Measurements from ENCODE around the gene MCF2L. TPM values are rescaled to one million over a fixed set of nuclear protein-coding genes. Genes with fewer than 3 reads are reported as not detected.

Gene MCF2L
- total RNA-seq, 1 donor = 8.0 TPM

GRCh38 chr13:112979406-112979902 lies 10.4 kb downstream of the MCF2L start:
- no peak for TF ChIP-seq CTCF (IDR thresholded peaks at IDR 0.05; ENCODE audit: insufficient read depth, low read length)
- H3K4me3 ChIP-seq (ENCODE audit: low read depth, low read length) = no peak overlapping the region
- DNase-seq (ENCODE audit: low read depth) = no peak

GRCh38 chr13:112980434-112980833 lies 11.4 kb downstream of the MCF2L start:
- no peak for TF ChIP-seq CTCF (IDR thresholded peaks at IDR 0.05; ENCODE audit: insufficient read depth, low read length)
- no peak for DNase-seq (ENCODE audit: low read depth)
- H3K4me3 ChIP-seq (ENCODE audit: low read depth, low read length) = no peak overlapping the region

GRCh38 chr13:112981451-112981850 lies 12.4 kb downstream of the MCF2L start:
- H3K4me3 ChIP-seq (ENCODE audit: low read depth, low read length) = no peak overlapping the region
- no peak for TF ChIP-seq CTCF (IDR thresholded peaks at IDR 0.05; ENCODE audit: insufficient read depth, low read length)
- no peak for DNase-seq (ENCODE audit: low read depth)

- H3K4me3 ChIP-seq (ENCODE audit: low read depth, low read length) = no peak overlapping the region
- no peak for TF ChIP-seq CTCF (IDR thresholded peaks at IDR 0.05; ENCODE audit: insufficient read depth, low read length)
- no peak for DNase-seq (ENCODE audit: low read depth)
Observed at GRCh38 chr13:112982281-112983041, 13.4 kb downstream of the MCF2L start.

- no peak overlapping the region for H3K4me3 ChIP-seq (ENCODE audit: low read depth, low read length)
- TF ChIP-seq CTCF (IDR thresholded peaks at IDR 0.05; ENCODE audit: insufficient read depth, low read length) = no peak
Observed at GRCh38 chr13:112983042-112983305, 14.0 kb downstream of the MCF2L start.

GRCh38 chr13:112983428-112984196 lies 14.6 kb downstream of the MCF2L start:
- TF ChIP-seq CTCF (IDR thresholded peaks at IDR 0.05; ENCODE audit: insufficient read depth, low read length) = no peak
- DNase-seq (ENCODE audit: low read depth) = no peak
- H3K4me3 ChIP-seq (ENCODE audit: low read depth, low read length) = no peak overlapping the region

More at GRCh38 chr13:112983042-112983305, 14.0 kb downstream of the MCF2L start:
- no peak for DNase-seq (ENCODE audit: low read depth)
